Stimulated activated CD8-positive, alpha-beta memory T cell treated with anti-CD3 and anti-CD28 coated beads, Interleukin-4, amount 100 ng/mL, for 24 hours (primary cell): Measurements from ENCODE around the gene LRRC2.
"Not testable (repeated sequence)": the region's sequence is repeated elsewhere in the genome, so short reads cannot be mapped to it uniquely, and the experiment has no call there.

Experiments used
- DNase-seq: peaks from one replicate; pipeline ENCODE4 v3.0.0-alpha.2; 2020; ENCODE audit warnings: low read depth

The LRRC2 gene, protein sequence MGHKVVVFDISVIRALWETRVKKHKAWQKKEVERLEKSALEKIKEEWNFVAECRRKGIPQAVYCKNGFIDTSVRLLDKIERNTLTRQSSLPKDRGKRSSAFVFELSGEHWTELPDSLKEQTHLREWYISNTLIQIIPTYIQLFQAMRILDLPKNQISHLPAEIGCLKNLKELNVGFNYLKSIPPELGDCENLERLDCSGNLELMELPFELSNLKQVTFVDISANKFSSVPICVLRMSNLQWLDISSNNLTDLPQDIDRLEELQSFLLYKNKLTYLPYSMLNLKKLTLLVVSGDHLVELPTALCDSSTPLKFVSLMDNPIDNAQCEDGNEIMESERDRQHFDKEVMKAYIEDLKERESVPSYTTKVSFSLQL

DNA sequence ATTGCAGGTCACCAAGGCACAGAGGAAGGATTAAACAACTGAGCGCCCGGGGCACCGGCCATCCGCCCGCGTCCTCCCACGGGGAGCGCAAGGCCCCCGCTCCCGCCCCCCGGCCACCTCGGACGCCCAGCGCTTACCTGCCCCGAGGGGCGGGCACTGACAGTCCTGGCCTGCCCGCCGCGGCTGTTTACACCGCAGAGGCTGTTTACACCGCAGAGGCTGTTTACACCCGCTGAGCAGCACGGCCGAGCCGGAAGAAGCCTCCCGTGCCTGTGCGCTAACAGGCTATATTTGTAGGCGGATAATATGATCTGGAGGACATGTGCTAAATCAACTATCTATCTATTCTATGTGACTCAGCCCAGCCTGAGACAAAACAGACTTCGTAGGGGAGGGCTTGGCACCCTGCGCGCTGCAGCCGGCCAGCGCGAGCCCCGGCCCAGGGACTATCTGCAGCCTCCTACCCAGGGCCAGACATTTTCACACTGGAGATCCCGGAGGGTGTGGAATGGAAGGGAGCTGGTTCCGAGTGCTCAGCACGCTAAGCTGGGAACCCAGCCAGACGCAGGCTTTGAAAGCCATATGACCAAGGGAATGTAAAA lies at the start of gene LRRC2:
Gene LRRC2, minus strand, starts transcription at position 263 of the 602 bp plus-strand sequence. CDS start 14,711 bp downstream, outside the sequence.
- DNase-seq: no peak

DNA sequence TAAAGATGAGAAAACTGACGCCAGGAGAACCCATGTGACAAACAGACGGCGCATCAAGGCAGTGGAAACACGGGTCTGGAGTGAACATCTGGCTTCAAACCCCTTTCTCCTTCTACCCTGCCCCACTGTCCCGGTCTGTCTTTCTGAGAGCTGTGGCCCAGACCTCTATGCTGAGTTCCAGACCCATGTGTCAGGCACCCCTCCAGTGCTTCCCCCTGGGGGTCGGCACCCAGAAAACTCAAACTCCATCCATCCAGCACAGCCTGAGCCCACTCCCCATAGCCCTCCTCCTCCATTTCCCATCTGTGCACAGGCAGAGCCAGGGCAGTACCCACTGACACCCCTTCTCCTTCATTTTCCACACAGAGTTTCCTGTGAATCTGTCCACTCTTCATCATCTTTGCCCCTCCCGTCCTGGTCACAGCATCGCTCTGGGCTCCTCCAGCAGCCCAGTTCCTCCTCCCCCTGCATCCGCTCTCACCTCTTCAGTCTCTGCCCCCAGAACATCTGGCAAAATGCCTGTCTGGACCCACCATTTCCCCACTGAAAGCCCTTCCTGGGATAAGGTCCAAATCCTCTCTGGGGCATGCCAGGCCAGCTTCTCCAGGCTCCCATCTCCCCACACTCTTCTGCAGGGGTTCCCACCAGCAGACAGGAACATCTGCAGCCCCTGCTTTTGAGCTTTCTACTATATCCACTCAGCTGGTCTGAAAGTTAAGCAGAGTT lies 49.1 kb upstream of the LRRC2 start:
- DNase-seq: no peak

DNA sequence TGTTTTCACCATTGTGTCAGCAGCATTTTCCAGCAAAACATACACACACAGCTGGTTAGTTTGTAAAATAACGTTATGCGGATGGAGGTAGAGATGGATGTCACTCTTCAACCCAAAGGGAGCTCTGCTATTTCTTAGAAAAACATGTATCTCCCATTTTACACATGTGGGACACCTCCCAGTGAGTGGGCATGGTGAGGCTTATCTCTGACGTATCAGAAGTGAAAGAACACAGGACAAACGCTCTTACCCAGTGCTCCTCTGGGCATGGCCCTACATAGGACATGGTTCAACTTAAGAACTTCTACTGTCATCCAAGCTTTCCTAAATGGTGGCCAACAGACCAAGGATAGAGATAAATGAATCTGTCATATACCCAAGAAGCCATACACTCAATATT lies 48.3 kb upstream of the LRRC2 start:
- no peak for DNase-seq

DNA sequence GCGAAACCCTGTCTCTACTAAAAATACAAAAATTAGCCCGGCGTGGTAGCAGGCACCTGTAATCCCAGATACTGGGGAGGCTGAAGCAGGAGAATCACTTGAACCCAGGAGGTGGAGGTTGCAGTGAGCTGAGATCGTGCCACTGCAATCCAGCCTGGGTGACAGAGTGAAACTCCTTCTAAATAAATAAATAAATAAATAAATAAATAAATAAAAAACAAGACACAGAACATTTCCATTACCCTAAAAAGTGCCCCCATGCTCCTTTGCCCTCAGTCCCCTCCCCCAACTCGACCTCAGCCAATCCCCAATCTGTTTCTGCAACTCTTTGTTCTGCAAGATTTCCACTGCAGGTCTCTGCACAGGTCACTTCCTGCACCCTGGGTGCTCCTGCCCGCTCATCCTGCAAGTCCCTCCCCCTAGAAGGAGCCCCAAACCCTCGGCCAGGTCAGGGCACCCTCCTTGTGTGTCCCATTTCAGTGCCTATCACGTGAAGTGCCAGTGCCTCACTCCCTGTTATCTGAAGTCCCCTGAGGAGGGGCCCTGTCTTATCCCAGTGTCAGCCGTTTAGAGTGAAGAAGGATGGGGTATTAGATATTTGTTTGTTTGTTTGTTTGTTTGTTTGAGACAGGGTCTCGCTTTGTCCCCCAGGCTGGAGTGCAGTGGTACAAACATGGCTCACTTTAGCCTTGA lies 47.4 kb upstream of the LRRC2 start:
- no peak for DNase-seq

DNA sequence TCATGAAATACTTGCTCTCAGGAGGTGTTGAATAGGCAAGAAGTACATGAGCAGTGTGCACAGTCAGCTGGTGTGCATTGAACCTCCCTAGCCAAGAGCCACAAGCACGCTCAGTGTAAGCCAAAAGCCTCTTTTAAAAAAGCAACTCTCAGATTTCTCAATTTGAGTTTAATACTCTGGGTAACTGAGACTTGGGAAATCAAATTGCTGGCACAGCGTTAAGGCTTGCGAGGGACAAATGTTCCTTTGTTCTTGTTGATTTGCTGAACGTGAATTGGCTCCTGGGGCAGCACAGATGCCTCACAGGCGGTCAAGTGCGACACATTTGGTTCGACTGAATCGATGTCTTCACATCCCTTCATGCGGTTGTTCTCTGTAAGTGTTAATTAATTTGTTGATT lies 46.2 kb upstream of the LRRC2 start, which contains the start of gene FAM240A:
Gene FAM240A, plus strand, starts transcription at position 202 of the 400 bp plus-strand sequence. Its CDS starts 159 bp downstream, at position 361.
- no peak for DNase-seq

DNA sequence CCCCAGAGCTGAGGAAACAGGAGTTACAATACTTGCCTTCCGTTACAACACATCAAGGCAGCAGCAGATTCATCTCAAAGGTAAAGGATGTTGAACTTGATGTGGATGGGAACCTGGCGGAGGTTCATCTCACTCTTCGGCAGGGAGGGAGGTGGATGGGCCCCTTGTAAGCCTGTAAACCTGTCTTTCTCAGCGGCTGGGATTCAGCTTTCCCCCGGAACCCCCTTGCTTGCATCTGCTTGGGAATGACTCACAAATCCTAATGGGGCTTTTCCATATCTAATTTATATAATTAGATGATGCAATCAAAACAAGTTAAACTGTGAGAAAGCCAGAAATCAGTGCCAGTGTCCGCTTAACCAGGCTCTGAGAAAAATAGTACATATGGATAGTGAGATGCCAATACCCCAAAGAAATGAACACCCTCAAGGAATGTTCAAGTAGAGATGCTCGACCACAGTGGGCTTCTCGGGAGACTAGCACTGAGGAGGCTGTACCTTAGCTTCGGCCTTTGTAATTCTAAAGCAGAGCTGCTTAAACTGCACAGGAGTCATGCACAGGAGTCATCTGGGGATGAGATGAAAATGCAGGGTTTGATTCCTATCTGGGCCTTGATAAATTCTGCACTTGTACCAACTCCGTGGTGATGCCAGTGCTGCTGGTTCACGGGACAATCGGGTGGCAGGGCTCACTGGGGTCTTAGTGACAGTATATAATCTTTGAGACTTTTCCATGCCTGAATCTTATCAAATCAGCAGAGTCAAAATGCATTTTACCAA lies 44.0 kb upstream of the LRRC2 start:
- no peak for DNase-seq

DNA sequence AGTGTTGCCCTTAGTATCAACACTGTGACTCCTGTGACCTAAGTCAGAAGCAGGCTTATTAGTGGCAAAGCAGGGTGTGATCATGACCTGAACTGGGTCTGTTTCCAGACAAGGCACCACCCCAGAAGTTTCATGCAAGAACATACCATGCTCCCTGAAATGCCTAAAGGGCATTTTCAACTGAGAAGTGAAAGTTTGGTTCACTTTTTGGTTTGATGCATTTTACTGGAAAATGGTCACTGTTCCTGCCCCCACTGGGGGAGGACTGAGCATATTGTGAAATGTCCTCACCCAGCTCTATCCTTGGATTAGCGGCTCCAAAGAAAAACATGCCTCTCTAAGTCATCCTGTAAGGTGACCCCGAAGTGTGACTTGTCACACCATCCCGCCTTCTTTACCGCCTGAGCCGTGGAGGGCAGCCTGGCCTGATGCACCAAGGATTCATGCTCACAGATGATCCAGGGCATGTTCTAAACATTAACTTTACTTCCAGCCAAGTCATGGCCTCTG lies 43.2 kb upstream of the LRRC2 start:
- DNase-seq: no peak

DNA sequence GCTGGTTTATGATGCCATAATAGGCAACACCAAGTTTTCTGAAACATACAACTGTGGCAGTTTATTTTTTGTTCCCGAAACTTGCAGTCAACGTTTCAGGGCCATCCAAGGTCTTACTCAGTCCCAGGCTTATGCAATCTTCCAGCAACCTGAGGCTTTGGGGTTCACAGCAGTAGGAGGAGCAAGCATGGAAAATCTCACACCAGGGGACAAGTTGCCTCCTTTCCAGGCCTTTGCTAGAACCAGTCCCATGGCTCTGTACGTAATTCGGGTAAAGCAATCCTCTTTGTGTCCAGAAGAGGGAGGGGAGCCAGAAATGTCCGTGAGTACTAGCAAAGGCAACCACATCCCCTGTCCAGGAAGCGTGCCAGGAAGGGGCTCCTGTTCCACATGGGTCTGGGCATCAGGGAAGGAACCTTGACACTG lies 41.5 kb upstream of the LRRC2 start:
- no peak for DNase-seq

DNA sequence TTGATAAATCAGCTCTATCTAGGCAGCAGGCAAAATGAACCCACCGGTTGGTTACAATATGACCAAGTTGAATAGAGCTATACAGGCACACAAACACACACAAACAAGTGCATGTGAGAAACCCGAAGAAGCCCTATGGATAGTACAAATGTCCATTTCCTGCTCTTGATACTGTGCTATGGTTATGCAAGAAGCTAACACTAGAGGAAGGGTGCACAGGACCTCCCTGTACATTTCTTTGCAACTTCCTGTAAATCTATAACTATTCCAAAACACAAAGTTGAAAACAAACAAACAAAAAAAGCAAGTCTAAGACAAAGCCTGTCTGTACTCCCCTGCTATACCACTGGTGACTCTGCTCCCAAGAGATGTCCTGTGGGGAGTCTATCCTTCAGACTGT lies 38.0 kb upstream of the LRRC2 start:
- no peak for DNase-seq

DNA sequence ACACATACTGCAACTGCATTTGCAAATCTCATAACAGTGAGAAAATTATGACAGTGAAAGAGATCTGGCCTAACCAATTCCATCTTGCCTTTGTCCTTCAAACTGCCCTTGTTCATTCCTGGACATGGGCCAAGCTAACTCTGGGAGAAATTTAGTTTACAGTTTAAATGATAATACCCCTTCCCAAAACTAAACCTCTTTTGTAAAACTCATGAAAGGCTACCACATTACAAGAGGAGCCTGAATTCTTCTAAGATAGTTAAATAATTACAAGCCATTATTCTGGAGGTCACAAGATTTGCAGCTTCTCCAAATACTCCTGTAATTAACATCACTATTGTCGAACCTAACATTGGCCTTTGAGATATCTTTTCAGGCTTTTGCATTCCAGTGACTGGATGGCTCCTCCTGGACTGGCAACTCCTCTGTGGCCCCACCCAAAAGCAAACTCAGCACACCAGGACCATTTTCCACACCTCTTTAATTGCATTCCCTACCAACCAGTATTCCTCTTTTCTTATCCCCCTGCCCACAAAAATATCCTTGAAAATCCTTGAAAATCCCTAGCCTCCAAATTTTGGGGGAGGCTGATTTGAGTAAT lies 37.4 kb upstream of the LRRC2 start:
- no peak for DNase-seq

DNA sequence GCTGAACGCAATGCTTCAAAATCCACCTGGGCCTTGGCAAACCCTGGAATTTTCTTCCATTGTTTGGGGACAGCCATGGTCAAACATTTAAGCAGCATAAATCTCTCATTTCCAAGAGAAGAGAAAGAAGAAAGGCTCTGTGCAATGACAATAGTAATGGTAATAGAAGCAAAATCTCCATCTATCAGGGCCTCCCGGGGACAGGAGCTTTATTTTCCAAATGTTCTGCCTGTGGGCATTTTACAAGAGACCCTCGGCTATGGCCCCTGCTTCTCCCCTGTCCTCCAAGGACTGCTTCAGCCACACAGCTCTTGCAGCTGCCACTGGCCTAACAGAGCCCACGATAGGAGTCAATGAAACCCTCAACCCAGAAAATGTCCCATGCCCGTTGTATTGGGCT lies 33.5 kb upstream of the LRRC2 start:
- DNase-seq: no peak

DNA sequence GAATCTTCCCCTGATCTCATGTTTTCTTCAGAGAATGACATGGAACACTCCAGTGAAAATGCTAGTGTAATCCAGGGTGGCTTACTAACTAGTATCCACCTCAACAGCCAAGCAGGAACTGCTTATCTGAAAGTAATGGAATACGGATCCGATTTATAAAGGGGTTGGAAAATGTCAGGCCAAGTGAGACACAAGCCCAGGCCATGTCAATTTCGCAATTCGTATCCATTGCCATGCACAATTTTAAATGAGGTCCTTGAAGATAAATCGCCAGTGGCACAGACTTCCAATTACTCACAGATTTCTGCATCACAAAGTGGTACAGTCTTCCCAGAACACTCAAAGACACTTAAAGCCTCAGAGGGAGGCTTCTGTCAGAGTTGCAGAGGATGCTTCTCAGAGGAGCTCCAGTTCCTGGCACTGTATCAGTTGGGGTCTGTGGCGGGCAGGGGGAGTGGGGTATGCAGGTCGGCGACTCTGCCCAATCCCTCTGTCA lies 29.8 kb upstream of the LRRC2 start:
- DNase-seq: no peak

DNA sequence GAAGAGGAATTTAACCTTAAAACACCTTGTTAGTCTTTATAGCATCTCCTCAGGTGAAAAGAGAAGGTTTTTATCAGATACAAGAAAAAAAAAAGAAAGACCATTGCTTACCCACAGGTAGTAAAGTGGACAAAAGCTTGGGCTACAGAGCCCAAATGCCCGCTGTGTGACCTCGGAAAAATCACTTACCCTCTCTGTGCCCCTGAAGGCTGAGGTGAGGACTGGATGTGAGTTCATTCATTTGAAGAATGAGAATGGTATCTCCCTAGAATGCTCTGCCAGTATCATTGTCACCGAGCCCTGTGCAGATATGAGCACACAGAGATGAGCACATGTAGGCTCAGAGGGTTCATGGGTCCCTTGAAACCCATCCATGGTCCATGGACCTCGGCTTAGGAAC lies 28.6 kb upstream of the LRRC2 start:
- DNase-seq: no peak

DNA sequence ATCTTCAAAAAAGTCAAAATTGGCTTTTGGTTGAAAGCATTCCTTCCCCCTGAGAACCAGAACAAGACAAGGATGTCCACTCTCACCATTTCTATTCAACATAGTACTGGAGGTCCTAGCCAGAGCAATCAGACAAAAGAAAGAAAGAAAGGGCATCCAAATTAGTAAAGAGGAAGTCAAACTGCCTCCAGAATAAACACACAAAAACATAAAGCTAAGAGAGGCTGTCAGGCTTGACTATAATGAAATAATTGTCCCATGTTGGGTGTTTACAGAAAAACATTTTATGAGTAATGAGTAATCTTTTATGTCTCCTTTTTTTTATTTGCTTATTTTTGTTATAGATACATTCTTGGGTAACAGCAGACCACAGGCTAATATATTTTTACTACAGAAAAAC lies 27.9 kb upstream of the LRRC2 start:
- no peak for DNase-seq

DNA sequence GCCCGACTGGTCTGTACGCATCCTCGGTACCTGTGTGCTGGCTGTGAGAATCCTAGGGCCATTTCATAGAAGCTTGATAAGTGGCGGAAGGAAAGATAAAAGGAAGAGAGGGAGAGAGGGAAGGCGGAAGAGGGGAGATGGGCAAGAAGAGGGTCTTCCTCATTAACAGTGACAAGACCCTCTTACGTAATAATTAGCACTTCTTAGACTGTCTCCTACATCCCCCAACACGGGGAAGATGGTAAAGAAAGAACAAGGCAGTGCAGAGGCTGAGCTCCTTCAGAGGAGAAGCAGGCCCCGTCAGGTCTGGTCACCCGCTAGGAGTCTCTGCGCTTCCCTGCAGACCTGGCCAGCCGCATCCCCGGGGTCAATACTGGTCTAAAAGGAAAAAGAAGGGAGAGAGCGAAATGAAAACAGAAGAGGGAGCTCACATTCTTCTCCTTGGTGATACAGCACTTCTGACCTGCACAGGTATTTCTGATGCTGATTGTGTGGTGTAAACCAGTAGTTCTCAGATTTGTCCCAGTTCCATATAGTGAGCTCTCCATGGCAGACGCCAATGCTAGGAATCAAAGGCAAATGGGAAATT lies 27.3 kb upstream of the LRRC2 start:
- DNase-seq: no peak

DNA sequence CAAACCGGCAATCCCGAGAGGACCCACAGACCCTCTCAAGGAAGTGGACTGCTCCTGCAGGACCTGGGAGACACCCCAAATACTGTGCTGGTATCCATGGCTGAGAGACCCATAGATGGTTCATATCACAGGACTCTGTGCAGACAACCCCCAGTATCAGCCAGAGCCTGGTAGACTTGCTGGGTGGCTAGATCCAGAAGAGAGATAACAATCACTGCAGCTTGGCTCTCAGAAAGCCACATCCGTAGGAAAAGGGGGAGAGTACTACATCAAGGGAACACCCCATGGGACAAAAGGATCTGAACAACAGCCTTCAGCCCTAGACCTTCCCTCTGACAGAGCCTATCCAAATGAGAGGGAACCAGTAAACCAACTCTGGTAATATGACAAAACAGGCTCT lies 21.2 kb upstream of the LRRC2 start:
- not testable (repeated sequence) for DNase-seq

DNA sequence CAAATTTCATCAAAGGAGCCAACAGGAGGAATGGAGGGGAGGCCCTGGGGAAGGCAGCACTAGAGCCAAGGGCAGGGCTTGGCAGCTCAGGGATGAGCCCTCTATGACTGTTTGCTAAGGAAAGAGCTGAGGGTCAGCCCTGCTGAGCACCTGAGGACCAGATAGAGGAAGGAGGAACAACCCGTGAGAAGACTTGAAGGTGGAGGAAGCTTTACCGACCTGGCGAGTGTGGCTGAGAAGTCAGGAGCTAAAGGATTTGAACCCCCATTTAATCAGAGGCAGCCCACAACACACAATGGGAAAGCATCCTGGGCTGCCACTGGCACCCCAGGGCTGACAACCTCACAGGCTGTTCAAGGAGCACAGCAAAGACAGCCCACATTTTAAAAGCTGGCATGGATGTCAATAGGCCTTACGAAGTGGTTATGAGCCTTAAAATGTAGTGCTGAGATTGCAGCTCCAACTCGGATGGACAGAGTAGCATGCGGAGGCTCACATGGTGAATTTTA lies 20.7 kb upstream of the LRRC2 start:
- no peak for DNase-seq

DNA sequence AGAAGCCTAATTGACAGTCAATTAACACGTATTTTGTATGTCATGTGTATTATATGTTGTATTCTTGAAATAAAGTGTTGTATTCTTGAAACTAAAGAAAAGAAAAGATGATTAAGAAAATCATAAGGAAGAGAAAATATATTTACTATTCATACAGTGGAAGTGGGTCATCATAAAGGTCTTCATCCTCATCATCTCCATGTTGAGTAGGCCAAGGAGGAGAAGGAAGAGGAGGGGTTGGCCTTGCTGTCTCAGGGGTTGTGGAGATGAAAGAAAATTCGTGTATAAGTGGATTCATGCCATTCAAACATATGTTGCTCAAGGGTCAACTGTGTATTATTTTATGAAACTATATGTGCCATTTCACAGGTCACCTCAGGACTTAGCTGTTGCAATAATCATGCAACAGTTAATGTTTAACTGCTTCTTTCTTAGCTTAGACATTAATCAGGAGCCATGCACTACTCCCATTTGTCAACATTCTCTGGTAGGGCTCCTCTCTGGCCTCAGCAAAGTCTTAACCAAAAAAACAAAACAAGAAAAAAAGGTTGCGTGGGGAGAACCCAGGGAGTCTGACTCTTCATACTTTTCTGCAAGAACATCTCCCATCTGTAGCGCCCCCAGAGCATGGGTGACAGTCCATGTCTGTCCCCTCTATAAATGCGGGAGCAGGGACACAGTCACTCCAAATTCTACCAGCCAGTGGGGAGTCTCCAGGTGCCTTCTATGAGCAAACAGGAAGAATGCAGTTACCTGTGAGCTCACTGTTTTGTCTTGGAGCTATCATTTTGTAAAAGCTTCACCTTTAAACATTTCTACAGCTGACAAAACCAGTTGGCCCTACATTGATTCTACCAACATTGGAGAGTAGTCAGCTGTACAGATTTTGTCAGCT lies 19.9 kb upstream of the LRRC2 start:
- DNase-seq: no peak
